Heart left ventricle (tissue), 16 donors: Measurements from ENCODE around the gene DENND4C. TPM values are rescaled to one million over a fixed set of nuclear protein-coding genes. Genes with fewer than 3 reads are reported as not detected.

ENCODE experiments used
- ATAC-seq, 4 donors: fragments of 200-7000 bp; cut with Tn5 transposase; one replicate each; pipeline ENCODE4 v1.9.1; 2020 to 2022; ENCODE audit warnings: moderate library complexity in 4 of 4, mild to moderate bottlenecking in 3 of 4, moderate number of reproducible peaks in 1 of 4
- DNase-seq, 5 donors: peaks; one replicate each; pipeline ENCODE4 v3.0.0-alpha.2; 2020
- H3K27ac ChIP-seq, 12 donors: fragments of 200-600 bp; sonication (generic) in 4 of 12; one replicate each; pipeline versions ENCODE4 v1.5.0 to v1.8.0; 2016 to 2022; ENCODE audit warnings: mild to moderate bottlenecking in 2 of 12
- H3K27me3 ChIP-seq, 9 donors: fragments of 200-600 bp; sonication (generic) in 2 of 9; one replicate each; pipeline versions ENCODE4 v1.5.1 to v1.8.0; 2016 to 2022; ENCODE audit warnings: mild to moderate bottlenecking in 3 of 9
- H3K36me3 ChIP-seq, 9 donors: fragments of 200-600 bp; sonication (generic) in 2 of 9; one replicate each; pipeline versions ENCODE4 v1.5.0 to v1.8.0; 2018 to 2022; ENCODE audit warnings: mild to moderate bottlenecking in 2 of 9
- H3K4me1 ChIP-seq, 12 donors: fragments of 200-600 bp; sonication (generic) in 4 of 12; one replicate each; pipeline versions ENCODE4 v1.5.0 to v1.8.0; 2016 to 2022; ENCODE audit warnings: mild to moderate bottlenecking in 3 of 12
- H3K4me3 ChIP-seq, 12 donors: fragments of 200-600 bp; sonication (generic) in 4 of 12; one replicate each; pipeline versions ENCODE4 v1.5.0 to v1.8.0; 2017 to 2022; ENCODE audit warnings: mild to moderate bottlenecking in 9 of 12, moderate library complexity in 4 of 12
- H3K9me3 ChIP-seq, 12 donors: fragments of 200-600 bp; sonication (generic) in 4 of 12; one replicate each; pipeline versions ENCODE4 v1.5.0 to v1.8.0; 2016 to 2022; ENCODE audit warnings: mild to moderate bottlenecking in 1 of 12
- CTCF ChIP-seq, 12 donors: fragments of 200-600 bp; sonication (generic) in 4 of 12; IDR thresholded peaks; one replicate each; pipeline versions ENCODE4 v1.5.0 to v1.8.0; 2018 to 2022; ENCODE audit warnings: antibody characterized with exemption in 12 of 12, mild to moderate bottlenecking in 5 of 12
- POLR2A ChIP-seq, 2 donors: fragments of 450-650 bp; IDR thresholded peaks; one replicate each; pipeline ENCODE4 v1.6.1; 2017; ENCODE audit warnings: antibody characterized with exemption in 2 of 2, mild to moderate bottlenecking in 2 of 2, moderate library complexity in 2 of 2
- WGBS, 4 donors: extraction: QIAGEN DNeasy Blood & Tissue Kit in 2 of 4; methylation state at CpG; one replicate each; pipeline versions ENCODE4 v1.1.5 to v1.1.7; 2013 to 2018; 5-methylcytosine and 5-hydroxymethylcytosine counted together
- intact Hi-C, 10 donors: fragments of 100-400 bp; cut with DNase I; formaldehyde crosslinking; loops; one replicate each; pipeline versions ENCODE4 v1.11.1 to v1.14.2; 2022
- long read RNA-seq, 3 donors: library from polyadenylated mRNA; unstranded; transcript quantifications; one replicate each; pipeline ENCODE4 v2.0.0, GENCODE V29; 2020 to 2021
- polyA plus RNA-seq, 2 donors: library from polyadenylated mRNA; stranded (reverse); fragments of 200-250 nt; gene quantifications; one replicate each; pipeline ENCODE4 v1.2.3, GENCODE V29; 2013
- total RNA-seq, 9 donors: library from RNA; depleted of rRNA in 2 of 9; stranded (reverse); fragments of >200 nt in 2 of 9; fragmentation: NEBNext Ultra II Directional in 3 of 9; extraction: Animal tissue kit (Norgen Biotek cat#: 25700) in 3 of 9; gene quantifications; one replicate each; pipeline versions ENCODE4 v1.1.0 to v1.2.4, GENCODE V29; 2016 to 2023
- donor health status: ischemic (EF 13 %, LVEDD 7.1; RV severe dilation, severe dysfunction).
- donor health status: healthy with polysubstance abuse.
- donor health status: DM: no; HTN: yes; CAD: no.
- donor health status: DM: no; HTN: no; CAD: no.
- donor health status: ischemic (EF 25% LVEDD 6.9; RV normal size, moderate dysfunction).
- donor health status: ischemic (EF 25% LVEDD 5.7; RV mildly dilated, moderate dysfunction).
- donor health status: healthy.
- donor health status: DM: yes; HTN: yes; CAD: no.
- donor health status: ischemic (EF 35%, LVEDD 5.7; RV mildly dilated, moderate dysfunction).
- donor health status: nonischemic (EF 11% LVEDD 7.7; RV severe dilation, severe dysfunction).
- donor health status: DM: yes; HTN: yes; CAD: no.
- donor health status: PGD.
- donor health status: ischemic (EF 29% LVEDD 5.4; RV normal size, mild dysfunction).
- donor health status: nonischemic (EF 23%, LVEDD 6.1; RV moderate dilation, normal function).

The DENND4C gene
- 10 to 100 TPM; 19.4 to 36.9 (median 24.5) TPM for total RNA-seq
- 1 to 10 TPM; 5.4 to 9.9 TPM for polyA plus RNA-seq
- long read RNA-seq, donor 1, full-length matches to known transcripts: 4 of 8 reads
- long read RNA-seq, donor 1, partial matches to known transcripts: 0 of 8 reads
- long read RNA-seq, donor 1, other reads (novel, unspliced or antisense): 4 of 8 reads
- long read RNA-seq, donor 2, full-length matches to known transcripts: 1 of 11 reads
- long read RNA-seq, donor 2, partial matches to known transcripts: 8 of 11 reads
- long read RNA-seq, donor 2, other reads (novel, unspliced or antisense): 2 of 11 reads
- long read RNA-seq, donor 3, full-length matches to known transcripts: 6 of 10 reads
- long read RNA-seq, donor 3, partial matches to known transcripts: 0 of 10 reads
- long read RNA-seq, donor 3, other reads (novel, unspliced or antisense): 4 of 10 reads

DNA sequence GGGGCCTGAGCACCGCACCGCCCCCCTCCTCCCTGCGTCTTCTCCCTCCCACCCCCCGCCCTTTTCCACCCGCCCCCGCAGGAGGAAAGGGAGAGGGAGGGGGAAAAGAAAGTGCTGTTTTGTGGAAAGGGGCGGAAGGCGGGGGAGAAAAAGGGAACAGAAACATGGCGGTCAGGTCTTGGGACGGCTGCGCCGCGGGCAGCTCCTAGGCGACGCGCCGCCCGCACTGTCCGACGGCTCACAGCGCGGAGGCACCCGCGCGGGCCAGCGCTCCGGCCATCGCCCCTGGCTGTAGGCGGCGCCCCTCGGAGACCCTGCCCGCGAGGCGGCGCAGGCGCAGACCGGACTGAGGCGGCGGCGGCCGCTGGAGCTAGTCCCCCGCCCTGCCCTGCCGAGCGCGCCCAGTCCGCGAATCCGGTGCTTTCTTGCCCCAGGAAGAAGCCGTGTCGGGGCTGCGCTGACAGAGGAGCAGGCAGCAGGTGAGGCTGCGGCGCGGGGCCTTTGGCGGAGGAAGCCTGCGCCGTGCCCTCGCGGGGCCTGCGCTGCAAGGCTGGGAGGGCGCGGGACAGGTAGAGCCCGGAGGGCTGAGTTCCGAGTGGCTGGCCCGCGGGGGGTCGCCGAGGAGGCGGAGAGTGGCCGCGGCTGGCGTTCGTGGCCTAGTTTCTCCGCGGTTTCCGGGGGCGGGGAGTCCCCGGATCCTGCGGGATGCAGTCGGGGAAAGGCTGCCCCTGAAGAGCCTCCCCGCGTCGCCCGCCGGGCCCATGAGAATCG lies at the start of gene DENND4C:
TSS of gene DENND4C (plus strand) at position 339 of the 771 bp plus-strand sequence. CDS start 45,482 bp downstream, outside the sequence.
- Histone ChIP-seq H3K36me3 (no peaks in the 10 kb centered on the region), H3K27me3 (no peaks in the 10 kb centered on the region), H3K4me3 (peak within 1 kb of the TSS; percentile 84 to 100 (median 97)), H3K27ac (peak within 1 kb of the TSS; percentile 95 to 100 (median 99)), H3K9me3 (no peaks in the 10 kb centered on the region), H3K4me1 (peaks cover 0 to 31% (median 22%) of the 10 kb centered on the region in 12 donors)
- DNase-seq (peak; percentile 88 to 95 (median 90)), ATAC-seq (peak; percentile 74 to 96 (median 90))
- WGBS, 4 donors: 0 to 1% (median 1%) methylated on average over 37 to 84 of the region's 86 CpGs
- intact Hi-C loops: loop anchor here in 6 of 10 donors (1.0 to 10.0 kb wide), 11 partner anchors 46 to 227 kb away; partner anchors contain the start of genes PLIN2 (in 1 of the 6) and RPS6 (in 1 of the 6)
- TF ChIP-seq POLR2A (IDR thresholded peaks at IDR 0.05): peak in 1 of 2 donors; percentile 83
- TF ChIP-seq CTCF (IDR thresholded peaks at IDR 0.05): peak in 5 of 12 donors; percentile 19 to 42 (median 28)

- 68 to 75% (median 73%) methylated on average over 5 of the region's 5 CpGs for WGBS, 4 donors
- H3K4me3 ChIP-seq: no peak overlapping the region
- TF ChIP-seq POLR2A (IDR thresholded peaks at IDR 0.05) (no peak), CTCF (IDR thresholded peaks at IDR 0.05) (no peak)
- no peaks in the 10 kb centered on the region for H3K9me3 ChIP-seq
- H3K27ac ChIP-seq: peak overlapping the region in 1 of 12 donors; percentile 33
- H3K4me1 ChIP-seq: peaks cover 5 to 42% (median 32%) of the 10 kb centered on the region in 12 donors
- intact Hi-C loops: loop anchor here in 1 of 10 donors (5.0 kb wide), 1 partner anchor 51 kb away; the partner anchor contains the start of gene DENND4C
- no peaks in the 10 kb centered on the region for H3K27me3 ChIP-seq
- no peak for DNase-seq
- ATAC-seq: no peak
- no peaks in the 10 kb centered on the region for H3K36me3 ChIP-seq
Measured at GRCh38 chr9:19180991-19181390, 49.5 kb upstream of the DENND4C start.

- DNase-seq: no peak
- H3K9me3 ChIP-seq: no peaks in the 10 kb centered on the region
- TF ChIP-seq POLR2A (IDR thresholded peaks at IDR 0.05) (no peak), CTCF (IDR thresholded peaks at IDR 0.05) (no peak)
- peaks cover 5 to 42% (median 32%) of the 10 kb centered on the region in 12 donors for H3K4me1 ChIP-seq
- H3K27me3 ChIP-seq: no peaks in the 10 kb centered on the region
- WGBS, 4 donors: 83 to 89% (median 86%) methylated on average over 5 of the region's 5 CpGs
- no peak for ATAC-seq
- intact Hi-C loops: loop anchor here in 1 of 10 donors (5.0 kb wide), 1 partner anchor 51 kb away; the partner anchor contains the start of gene DENND4C
- no peak overlapping the region for H3K4me3 ChIP-seq
- peak overlapping the region in 7 of 12 donors; percentile 79 to 91 (median 86) for H3K27ac ChIP-seq
- no peaks in the 10 kb centered on the region for H3K36me3 ChIP-seq
Measured at GRCh38 chr9:19181561-19181960, 48.9 kb upstream of the DENND4C start.
